Hepatocyte (in vitro differentiated cells): ENCODE results near the gene ADAMTS7.

Source experiments
- EZH2 ChIP-seq: fragments of 200-600 bp; sonication (generic); IDR thresholded peaks from 2 replicates; pipeline ENCODE4 v1.6.1; 2016; ENCODE audit warnings: antibody characterized with exemption, mild to moderate bottlenecking, borderline replicate concordance
- EZH2phosphoT487 ChIP-seq: fragments of 200-600 bp; sonication (generic); IDR thresholded peaks from one replicate; pipeline ENCODE4 v1.6.1; 2018; ENCODE audit warnings: antibody characterized with exemption, mild to moderate bottlenecking, low read depth, moderate library complexity; ENCODE audit not compliant: unreplicated experiment, severe bottlenecking
- TF ChIP-seq, protein P1 (sequence below): fragments of 200-600 bp; sonication (generic); IDR thresholded peaks from 2 replicates; pipeline ENCODE4 v1.5.1; 2016; ENCODE audit warnings: antibody characterized with exemption, mild to moderate bottlenecking; ENCODE audit not compliant: poor library complexity

DNA sequence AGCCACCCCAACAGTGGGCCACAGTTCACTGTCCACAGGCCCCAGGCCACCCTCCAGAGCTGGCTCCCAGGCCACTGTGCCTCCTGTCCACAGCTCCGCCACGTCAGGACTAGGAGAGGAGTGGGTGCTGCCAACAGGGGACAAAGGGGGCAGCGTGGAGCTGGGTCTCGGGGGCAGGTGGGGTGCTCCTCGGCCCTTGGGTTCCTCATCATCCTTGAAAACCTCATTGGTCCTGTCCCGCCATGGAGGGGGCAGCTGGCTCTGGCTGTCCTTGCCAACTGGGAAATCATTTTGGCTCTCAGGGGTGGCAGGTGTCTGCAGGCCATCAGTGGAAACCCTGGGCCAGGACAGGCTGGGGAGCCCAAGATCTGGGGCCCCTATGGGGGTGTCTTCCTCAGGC, 45.2 kb downstream of the ADAMTS7 start:
- TF ChIP-seq EZH2 = no peak
- TF ChIP-seq, protein P1, sequence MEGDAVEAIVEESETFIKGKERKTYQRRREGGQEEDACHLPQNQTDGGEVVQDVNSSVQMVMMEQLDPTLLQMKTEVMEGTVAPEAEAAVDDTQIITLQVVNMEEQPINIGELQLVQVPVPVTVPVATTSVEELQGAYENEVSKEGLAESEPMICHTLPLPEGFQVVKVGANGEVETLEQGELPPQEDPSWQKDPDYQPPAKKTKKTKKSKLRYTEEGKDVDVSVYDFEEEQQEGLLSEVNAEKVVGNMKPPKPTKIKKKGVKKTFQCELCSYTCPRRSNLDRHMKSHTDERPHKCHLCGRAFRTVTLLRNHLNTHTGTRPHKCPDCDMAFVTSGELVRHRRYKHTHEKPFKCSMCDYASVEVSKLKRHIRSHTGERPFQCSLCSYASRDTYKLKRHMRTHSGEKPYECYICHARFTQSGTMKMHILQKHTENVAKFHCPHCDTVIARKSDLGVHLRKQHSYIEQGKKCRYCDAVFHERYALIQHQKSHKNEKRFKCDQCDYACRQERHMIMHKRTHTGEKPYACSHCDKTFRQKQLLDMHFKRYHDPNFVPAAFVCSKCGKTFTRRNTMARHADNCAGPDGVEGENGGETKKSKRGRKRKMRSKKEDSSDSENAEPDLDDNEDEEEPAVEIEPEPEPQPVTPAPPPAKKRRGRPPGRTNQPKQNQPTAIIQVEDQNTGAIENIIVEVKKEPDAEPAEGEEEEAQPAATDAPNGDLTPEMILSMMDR = no peak
- TF ChIP-seq EZH2phosphoT487 = no peak
